Left forelimb (tissue), 1 donor: ENCODE results near the gene ZNF652.
A peak's percentile ranks its signal among the peaks of the same experiment; 100 is the strongest.
"Not testable (repeated sequence)": the region's sequence is repeated elsewhere in the genome, so short reads cannot be mapped to it uniquely, and the experiment has no call there.

Experiments
- DNase-seq: peaks from one replicate; pipeline ENCODE4 v3.0.0-alpha.2; 2018; ENCODE audit warnings: low spot score

Gene ZNF652

GRCh38 chr17:49361902-49362722 lies at the start of gene ZNF652:
Gene ZNF652 (minus strand): TSS chr17:49362250. CDS start chr17:49317725, 44,525 bp downstream.
- DNase-seq = peak; percentile 96

- DNase-seq = no peak
These were observed 47.0 kb upstream of the ZNF652 start for GRCh38 chr17:49409066-49409465.

GRCh38 chr17:49407981-49408501 lies 46.0 kb upstream of the ZNF652 start:
- peak; percentile 84 for DNase-seq

- peak; percentile 71 for DNase-seq
These were observed 45.0 kb upstream of the ZNF652 start for GRCh38 chr17:49407086-49407485.

- DNase-seq = peak; percentile 74
These were observed 44.5 kb upstream of the ZNF652 start for GRCh38 chr17:49406421-49407061.

GRCh38 chr17:49404906-49405305 lies 42.9 kb upstream of the ZNF652 start:
- peak; percentile 37 for DNase-seq

GRCh38 chr17:49404361-49404760 lies 42.3 kb upstream of the ZNF652 start:
- no peak for DNase-seq

GRCh38 chr17:49403514-49404289 lies 41.7 kb upstream of the ZNF652 start:
- peak; percentile 62 for DNase-seq

- peak; percentile 71 for DNase-seq
These were observed 40.7 kb upstream of the ZNF652 start for GRCh38 chr17:49402706-49403105.

- peak; percentile 63 for DNase-seq
These were observed 40.0 kb upstream of the ZNF652 start for GRCh38 chr17:49401971-49402611.

GRCh38 chr17:49399995-49400394 lies 37.9 kb upstream of the ZNF652 start:
- peak; percentile 22 for DNase-seq

GRCh38 chr17:49397586-49397985 lies 35.5 kb upstream of the ZNF652 start:
- DNase-seq = no peak

- no peak for DNase-seq
These were observed 31.6 kb upstream of the ZNF652 start for GRCh38 chr17:49393491-49394255.

- no peak for DNase-seq
These were observed 28.7 kb upstream of the ZNF652 start for GRCh38 chr17:49390548-49391324.

GRCh38 chr17:49389514-49390347 lies 27.7 kb upstream of the ZNF652 start:
- not testable (repeated sequence) for DNase-seq

GRCh38 chr17:49388692-49389513 lies 26.9 kb upstream of the ZNF652 start:
- DNase-seq = no peak

- no peak for DNase-seq
These were observed 26.2 kb upstream of the ZNF652 start for GRCh38 chr17:49388290-49388640.

- DNase-seq = no peak
These were observed 25.6 kb upstream of the ZNF652 start for GRCh38 chr17:49387498-49388289.
